Stomach smooth muscle (tissue), 2 donors: ENCODE measurements around the gene MAP3K15.
A peak's percentile ranks its signal among the peaks of the same experiment; 100 is the strongest.

Experiments
- H3K27ac ChIP-seq: one replicate; pipeline ENCODE4 v1.7.0; 2013; ENCODE audit warnings: mild to moderate bottlenecking, low read length, inconsistent platforms
- H3K27me3 ChIP-seq, 2 donors: one replicate each; pipeline ENCODE4 v1.7.0; 2013; ENCODE audit warnings: low read length in 2 of 2; ENCODE audit not compliant: insufficient read depth in 2 of 2, control insufficient read depth in 1 of 2
- H3K36me3 ChIP-seq, 2 donors: one replicate each; pipeline ENCODE4 v1.7.0; 2013; ENCODE audit warnings: low read length in 2 of 2; ENCODE audit not compliant: control insufficient read depth in 2 of 2, insufficient read depth in 2 of 2
- H3K4me1 ChIP-seq: one replicate; pipeline ENCODE4 v1.7.0; 2013; ENCODE audit warnings: low read length; ENCODE audit not compliant: control insufficient read depth, insufficient read depth
- H3K4me3 ChIP-seq, 2 donors: one replicate each; pipeline ENCODE4 v1.7.0; 2013; ENCODE audit warnings: low read length in 2 of 2
- H3K9ac ChIP-seq, 2 donors: one replicate each; pipeline ENCODE4 v1.7.0; 2013; ENCODE audit warnings: low read length in 2 of 2, mild to moderate bottlenecking in 1 of 2
- H3K9me3 ChIP-seq, 2 donors: one replicate each; pipeline ENCODE4 v1.7.0; 2013; ENCODE audit warnings: low read length in 2 of 2; ENCODE audit not compliant: control insufficient read depth in 2 of 2
- donor health status: healthy.
- donor health status: Pancreatic carcinoma.

Gene MAP3K15, protein sequence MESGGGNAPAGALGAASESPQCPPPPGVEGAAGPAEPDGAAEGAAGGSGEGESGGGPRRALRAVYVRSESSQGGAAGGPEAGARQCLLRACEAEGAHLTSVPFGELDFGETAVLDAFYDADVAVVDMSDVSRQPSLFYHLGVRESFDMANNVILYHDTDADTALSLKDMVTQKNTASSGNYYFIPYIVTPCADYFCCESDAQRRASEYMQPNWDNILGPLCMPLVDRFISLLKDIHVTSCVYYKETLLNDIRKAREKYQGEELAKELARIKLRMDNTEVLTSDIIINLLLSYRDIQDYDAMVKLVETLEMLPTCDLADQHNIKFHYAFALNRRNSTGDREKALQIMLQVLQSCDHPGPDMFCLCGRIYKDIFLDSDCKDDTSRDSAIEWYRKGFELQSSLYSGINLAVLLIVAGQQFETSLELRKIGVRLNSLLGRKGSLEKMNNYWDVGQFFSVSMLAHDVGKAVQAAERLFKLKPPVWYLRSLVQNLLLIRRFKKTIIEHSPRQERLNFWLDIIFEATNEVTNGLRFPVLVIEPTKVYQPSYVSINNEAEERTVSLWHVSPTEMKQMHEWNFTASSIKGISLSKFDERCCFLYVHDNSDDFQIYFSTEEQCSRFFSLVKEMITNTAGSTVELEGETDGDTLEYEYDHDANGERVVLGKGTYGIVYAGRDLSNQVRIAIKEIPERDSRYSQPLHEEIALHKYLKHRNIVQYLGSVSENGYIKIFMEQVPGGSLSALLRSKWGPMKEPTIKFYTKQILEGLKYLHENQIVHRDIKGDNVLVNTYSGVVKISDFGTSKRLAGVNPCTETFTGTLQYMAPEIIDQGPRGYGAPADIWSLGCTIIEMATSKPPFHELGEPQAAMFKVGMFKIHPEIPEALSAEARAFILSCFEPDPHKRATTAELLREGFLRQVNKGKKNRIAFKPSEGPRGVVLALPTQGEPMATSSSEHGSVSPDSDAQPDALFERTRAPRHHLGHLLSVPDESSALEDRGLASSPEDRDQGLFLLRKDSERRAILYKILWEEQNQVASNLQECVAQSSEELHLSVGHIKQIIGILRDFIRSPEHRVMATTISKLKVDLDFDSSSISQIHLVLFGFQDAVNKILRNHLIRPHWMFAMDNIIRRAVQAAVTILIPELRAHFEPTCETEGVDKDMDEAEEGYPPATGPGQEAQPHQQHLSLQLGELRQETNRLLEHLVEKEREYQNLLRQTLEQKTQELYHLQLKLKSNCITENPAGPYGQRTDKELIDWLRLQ (N-terminal part only)

DNA sequence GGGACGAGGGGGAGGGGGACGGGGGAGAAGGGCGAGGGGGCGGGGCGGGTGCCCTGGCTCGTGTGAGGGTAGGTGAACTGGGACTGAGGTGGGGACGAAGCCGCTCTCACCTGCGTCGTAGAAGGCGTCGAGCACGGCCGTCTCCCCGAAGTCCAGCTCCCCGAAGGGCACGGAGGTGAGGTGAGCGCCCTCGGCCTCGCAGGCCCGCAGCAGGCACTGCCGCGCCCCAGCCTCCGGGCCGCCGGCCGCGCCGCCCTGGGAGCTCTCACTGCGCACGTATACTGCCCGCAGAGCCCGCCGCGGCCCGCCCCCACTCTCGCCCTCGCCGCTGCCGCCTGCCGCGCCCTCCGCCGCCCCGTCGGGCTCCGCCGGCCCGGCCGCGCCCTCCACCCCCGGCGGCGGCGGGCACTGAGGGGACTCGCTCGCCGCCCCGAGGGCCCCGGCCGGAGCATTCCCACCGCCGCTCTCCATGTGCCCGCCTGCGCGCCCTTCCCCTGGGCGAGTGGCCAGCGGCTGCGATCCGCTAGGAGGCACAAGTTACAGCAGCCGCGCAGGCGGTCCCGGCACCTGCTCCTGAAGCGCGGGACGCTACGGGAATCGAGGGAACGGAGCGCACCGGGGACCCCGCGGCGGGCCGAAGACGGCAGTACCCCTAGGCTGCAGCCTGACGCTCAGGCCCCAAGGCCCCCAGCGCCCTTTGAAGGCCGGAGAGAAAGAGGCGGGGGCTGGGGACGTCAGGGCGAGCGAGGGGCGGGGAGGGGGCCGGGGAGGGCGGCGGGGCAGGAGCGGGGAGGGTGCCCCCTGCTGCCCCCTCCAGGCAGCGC, at the start of gene MAP3K15:
TSS of gene MAP3K15 (minus strand) at position 718 of the 824 bp plus-strand sequence. CDS start at position 471, 247 bp downstream.
- no peak within 1 kb of the TSS for H3K27ac ChIP-seq
- H3K36me3 ChIP-seq: no peaks in the 10 kb centered on the region
- H3K9me3 ChIP-seq: peaks cover 0 to 3% of the 10 kb centered on the region in 2 donors
- H3K4me1 ChIP-seq: peaks cover 3% of the 10 kb centered on the region
- no peak within 1 kb of the TSS for H3K9ac ChIP-seq
- peaks cover 0 to 17% of the 10 kb centered on the region in 2 donors for H3K27me3 ChIP-seq
- peak within 1 kb of the TSS in 1 of 2 donors; percentile 40 for H3K4me3 ChIP-seq

GRCh38 chrX:19564606-19565005, 49.3 kb upstream of the MAP3K15 start:
- no peaks in the 10 kb centered on the region for H3K9me3 ChIP-seq
- H3K36me3 ChIP-seq: no peaks in the 10 kb centered on the region
- H3K27me3 ChIP-seq: peaks cover 0 to 5% of the 10 kb centered on the region in 2 donors
- no peaks in the 10 kb centered on the region for H3K4me1 ChIP-seq
- no peak overlapping the region for H3K4me3 ChIP-seq
- no peak overlapping the region for H3K9ac ChIP-seq
- no peak overlapping the region for H3K27ac ChIP-seq

GRCh38 chrX:19563746-19564145, 48.4 kb upstream of the MAP3K15 start:
- Histone ChIP-seq H3K9ac (no peak overlapping the region), H3K4me1 (no peaks in the 10 kb centered on the region), H3K9me3 (no peaks in the 10 kb centered on the region), H3K36me3 (no peaks in the 10 kb centered on the region), H3K27ac (no peak overlapping the region), H3K27me3 (peaks cover 0 to 3% of the 10 kb centered on the region in 2 donors), H3K4me3 (no peak overlapping the region)

DNA sequence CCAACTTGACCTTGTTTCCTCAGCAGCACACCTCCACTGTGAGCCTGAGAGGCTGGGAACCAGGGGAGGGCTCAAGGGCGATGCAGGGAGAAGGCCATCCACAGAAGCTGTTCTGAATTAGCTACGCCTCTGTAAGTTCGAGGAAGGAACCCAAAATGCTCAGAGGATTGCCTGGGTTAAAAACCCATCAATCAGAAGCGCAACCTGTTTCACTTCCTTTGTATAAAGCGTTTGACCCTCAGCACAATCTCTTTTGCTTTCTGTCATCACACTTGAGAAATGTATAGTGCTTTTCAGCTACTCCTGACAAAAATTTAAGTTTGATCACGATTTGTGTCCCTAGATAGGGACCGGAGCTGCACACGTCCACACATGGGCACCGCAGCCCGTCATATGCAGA, 48.0 kb upstream of the MAP3K15 start:
- Histone ChIP-seq H3K4me3 (no peak overlapping the region), H3K9ac (no peak overlapping the region), H3K27me3 (peaks cover 0 to 3% of the 10 kb centered on the region in 2 donors), H3K27ac (no peak overlapping the region), H3K36me3 (no peaks in the 10 kb centered on the region), H3K9me3 (no peaks in the 10 kb centered on the region), H3K4me1 (no peaks in the 10 kb centered on the region)

GRCh38 chrX:19560611-19561010, 45.3 kb upstream of the MAP3K15 start:
- no peaks in the 10 kb centered on the region for H3K9me3 ChIP-seq
- no peaks in the 10 kb centered on the region for H3K36me3 ChIP-seq
- H3K9ac ChIP-seq: no peak overlapping the region
- no peaks in the 10 kb centered on the region for H3K27me3 ChIP-seq
- no peaks in the 10 kb centered on the region for H3K4me1 ChIP-seq
- H3K4me3 ChIP-seq: no peak overlapping the region
- no peak overlapping the region for H3K27ac ChIP-seq

- Histone ChIP-seq H3K27ac (no peak overlapping the region), H3K4me1 (no peaks in the 10 kb centered on the region), H3K27me3 (peaks cover 0 to 2% of the 10 kb centered on the region in 2 donors), H3K36me3 (no peaks in the 10 kb centered on the region), H3K9ac (no peak overlapping the region), H3K4me3 (no peak overlapping the region), H3K9me3 (no peaks in the 10 kb centered on the region)
Measured at GRCh38 chrX:19557822-19558221, 42.5 kb upstream of the MAP3K15 start.

DNA sequence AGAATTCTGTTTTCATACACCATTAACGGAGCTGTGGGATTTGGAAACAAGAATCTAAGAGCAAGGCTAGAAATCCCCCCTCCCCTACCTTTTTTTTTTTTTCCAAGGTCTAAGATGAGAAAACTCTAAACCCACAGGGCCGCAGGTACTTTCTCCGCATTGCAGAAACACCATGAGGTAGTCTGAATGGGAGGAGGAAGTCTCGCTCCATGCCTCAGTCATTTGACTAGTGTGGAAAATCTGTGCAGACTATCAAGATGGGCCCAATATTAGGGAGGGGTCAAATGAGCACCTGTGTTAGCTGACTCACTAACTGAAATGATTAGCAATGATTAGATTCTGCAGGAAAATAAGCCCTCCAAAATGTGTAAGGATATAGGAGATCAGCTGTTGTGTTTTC, 40.9 kb upstream of the MAP3K15 start:
- Histone ChIP-seq H3K27me3 (peaks cover 0 to 5% of the 10 kb centered on the region in 2 donors), H3K27ac (no peak overlapping the region), H3K4me3 (no peak overlapping the region), H3K9ac (no peak overlapping the region), H3K4me1 (no peaks in the 10 kb centered on the region), H3K9me3 (no peaks in the 10 kb centered on the region), H3K36me3 (no peaks in the 10 kb centered on the region)

- Histone ChIP-seq H3K27me3 (peaks cover 0 to 7% of the 10 kb centered on the region in 2 donors), H3K4me3 (no peak overlapping the region), H3K36me3 (no peaks in the 10 kb centered on the region), H3K9me3 (no peaks in the 10 kb centered on the region), H3K27ac (no peak overlapping the region), H3K9ac (no peak overlapping the region), H3K4me1 (no peaks in the 10 kb centered on the region)
Measured at GRCh38 chrX:19555683-19556082, 40.4 kb upstream of the MAP3K15 start.

DNA sequence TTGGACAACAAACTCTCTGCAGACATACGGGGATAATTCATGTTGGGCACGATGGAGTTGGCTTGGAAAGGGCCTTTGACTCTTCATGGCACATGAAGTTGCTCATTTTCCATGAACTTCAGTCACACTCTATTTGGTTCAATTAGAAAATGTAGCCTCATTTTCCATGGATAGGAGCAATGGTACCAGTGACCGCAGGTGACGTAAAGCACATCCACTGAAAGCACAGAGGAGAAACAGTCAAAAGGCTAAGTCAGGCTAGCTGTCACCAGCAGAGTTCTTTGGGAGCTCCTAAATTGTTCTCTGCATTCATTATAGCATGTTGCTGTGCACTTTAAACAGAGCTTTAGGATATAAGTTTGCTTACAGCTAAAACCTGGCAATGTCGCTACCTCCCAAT, 39.9 kb upstream of the MAP3K15 start:
- Histone ChIP-seq H3K4me3 (no peak overlapping the region), H3K9me3 (no peaks in the 10 kb centered on the region), H3K27me3 (peaks cover 0 to 9% of the 10 kb centered on the region in 2 donors), H3K9ac (no peak overlapping the region), H3K27ac (no peak overlapping the region), H3K36me3 (no peaks in the 10 kb centered on the region), H3K4me1 (no peaks in the 10 kb centered on the region)

- Histone ChIP-seq H3K4me1 (no peaks in the 10 kb centered on the region), H3K27ac (no peak overlapping the region), H3K36me3 (no peaks in the 10 kb centered on the region), H3K9me3 (no peaks in the 10 kb centered on the region), H3K4me3 (no peak overlapping the region), H3K27me3 (peaks cover 0 to 9% of the 10 kb centered on the region in 2 donors), H3K9ac (no peak overlapping the region)
Measured at GRCh38 chrX:19554786-19555185, 39.5 kb upstream of the MAP3K15 start.
